ENCODE results near the gene CST1. TPM values are rescaled to one million over a fixed set of nuclear protein-coding genes. Genes with fewer than 3 reads are reported as not detected.
A peak's percentile ranks its signal among the peaks of the same experiment; 100 is the strongest.
"Not testable (repeated sequence)": the region's sequence is repeated elsewhere in the genome, so short reads cannot be mapped to it uniquely, and the experiment has no call there.

The CST1 gene
- 0.19 TPM in 1 of 2 replicates, not detected in the other for total RNA-seq

GRCh38 chr20:23750786-23751185 lies at the start of gene CST1:
Gene CST1, minus strand, starts transcription at chr20:23750935. Its CDS starts 69 bp downstream, at chr20:23750866.
- not testable (repeated sequence) for DNase-seq

GRCh38 chr20:23799216-23799847 lies 48.6 kb upstream of the CST1 start:
- peak; percentile 53 for DNase-seq

- no peak for DNase-seq
Observed at GRCh38 chr20:23795526-23795925, 44.8 kb upstream of the CST1 start.

- no peak for DNase-seq
Observed at GRCh38 chr20:23794841-23795240, 44.1 kb upstream of the CST1 start.

GRCh38 chr20:23794065-23794464 lies 43.3 kb upstream of the CST1 start:
- DNase-seq = no peak

- no peak for DNase-seq
Observed at GRCh38 chr20:23783447-23783846, 32.7 kb upstream of the CST1 start.

GRCh38 chr20:23782366-23782983 lies 31.7 kb upstream of the CST1 start:
- DNase-seq = peak; percentile 59

GRCh38 chr20:23778676-23779075 lies 27.9 kb upstream of the CST1 start:
- DNase-seq = not testable (repeated sequence)

- not testable (repeated sequence) for DNase-seq
Observed at GRCh38 chr20:23777380-23777779, 26.6 kb upstream of the CST1 start.

GRCh38 chr20:23776067-23776771 lies 25.5 kb upstream of the CST1 start:
- no peak for DNase-seq

GRCh38 chr20:23774081-23774480 lies 23.3 kb upstream of the CST1 start:
- no peak for DNase-seq

GRCh38 chr20:23773579-23773978 lies 22.8 kb upstream of the CST1 start:
- no peak for DNase-seq

- DNase-seq = no peak
Observed at GRCh38 chr20:23773127-23773526, 22.4 kb upstream of the CST1 start.

GRCh38 chr20:23772074-23772473 lies 21.3 kb upstream of the CST1 start:
- DNase-seq = no peak

GRCh38 chr20:23770384-23770783 lies 19.6 kb upstream of the CST1 start:
- no peak for DNase-seq

- DNase-seq = not testable (repeated sequence)
Observed at GRCh38 chr20:23768520-23768919, 17.8 kb upstream of the CST1 start.

- DNase-seq = no peak
Observed at GRCh38 chr20:23766531-23766930, 15.8 kb upstream of the CST1 start.

- DNase-seq = no peak
Observed at GRCh38 chr20:23765578-23765977, 14.8 kb upstream of the CST1 start.

GRCh38 chr20:23764630-23765029 lies 13.9 kb upstream of the CST1 start:
- not testable (repeated sequence) for DNase-seq

GRCh38 chr20:23763345-23763744 lies 12.6 kb upstream of the CST1 start:
- DNase-seq = no peak

- DNase-seq = no peak
Observed at GRCh38 chr20:23759306-23759940, 8.7 kb upstream of the CST1 start.

GRCh38 chr20:23756792-23757191 lies 6.1 kb upstream of the CST1 start:
- DNase-seq = not testable (repeated sequence)

GRCh38 chr20:23755131-23755611 lies 4.4 kb upstream of the CST1 start:
- peak; percentile 59 for DNase-seq
